CD14-positive monocyte (primary cell): Measurements from ENCODE around the gene PRAF2. TPM values are rescaled to one million over a fixed set of nuclear protein-coding genes. Genes with fewer than 3 reads are reported as not detected.

Experiments
- DNase-seq, 3 donors: peaks; one replicate each; pipeline ENCODE4 v3.0.0-alpha.2; 2011 to 2022
- H2AFZ ChIP-seq: 2 replicates; pipeline ENCODE4 v1.6.0; 2012; ENCODE audit warnings: mild to moderate bottlenecking, low read depth, low read length, inconsistent platforms; ENCODE audit not compliant: insufficient read depth, poor library complexity, severe bottlenecking
- H3K27ac ChIP-seq, 2 donors: 1 replicate in 1 of 2; 2 replicates in 1 of 2; pipeline ENCODE4 v1.5.1; 2012 to 2013; ENCODE audit warnings: low read length in 2 of 2, control low read depth in 1 of 2, inconsistent platforms in 1 of 2, low read depth in 1 of 2, mild to moderate bottlenecking in 1 of 2
- H3K27me3 ChIP-seq, 2 donors: one replicate each; pipeline versions ENCODE4 v1.6.0 to v1.6.1; 2011 to 2013; ENCODE audit warnings: low read length in 2 of 2; ENCODE audit not compliant: control insufficient read depth in 2 of 2, insufficient read depth in 2 of 2
- H3K36me3 ChIP-seq, 2 donors: replicated peaks in 1 of 2; 1 replicate in 1 of 2; 2 replicates in 1 of 2; pipeline versions ENCODE4 v1.5.1 to v1.6.1; 2012 to 2013; ENCODE audit warnings: low read length in 2 of 2, control low read depth in 1 of 2, inconsistent platforms in 1 of 2, mild to moderate bottlenecking in 1 of 2; ENCODE audit not compliant: insufficient read depth in 2 of 2, control insufficient read depth in 1 of 2
- H3K4me1 ChIP-seq, 2 donors: 1 replicate in 1 of 2; 2 replicates in 1 of 2; pipeline versions ENCODE4 v1.5.1 to v1.6.1; 2012 to 2013; ENCODE audit warnings: low read length in 2 of 2, control low read depth in 1 of 2, inconsistent platforms in 1 of 2, mild to moderate bottlenecking in 1 of 2, moderate library complexity in 1 of 2; ENCODE audit not compliant: insufficient read depth in 2 of 2, control insufficient read depth in 1 of 2
- H3K4me2 ChIP-seq: replicated peaks from 2 replicates; pipeline ENCODE3; 2012; ENCODE audit warnings: low read length, moderate library complexity, mild to moderate bottlenecking; ENCODE audit not compliant: poor library complexity, severe bottlenecking; ENCODE audit errors: extremely low read depth
- H3K4me3 ChIP-seq, 3 experiments: fragments of 200-600 bp in 1 of 3; sonication (generic) in 1 of 3; replicated peaks in 1 of 3; 1 replicate in 2 of 3; 2 replicates in 1 of 3; pipeline ENCODE4 v1.5.1; 2011 to 2013; ENCODE audit warnings: low read length in 3 of 3, mild to moderate bottlenecking in 3 of 3, control low read depth in 2 of 3, low read depth in 2 of 3, inconsistent platforms in 1 of 3, moderate library complexity in 1 of 3
- H3K79me2 ChIP-seq: 2 replicates; pipeline ENCODE4 v1.6.0; 2012; ENCODE audit warnings: mild to moderate bottlenecking, control low read depth, inconsistent platforms, low read length, moderate library complexity; ENCODE audit not compliant: insufficient read depth
- H3K9ac ChIP-seq: 2 replicates; pipeline ENCODE4 v1.6.0; 2017; ENCODE audit warnings: low read length, mild to moderate bottlenecking; ENCODE audit not compliant: insufficient read depth, poor library complexity, severe bottlenecking
- H3K9me3 ChIP-seq, 2 donors: replicated peaks in 1 of 2; 1 replicate in 1 of 2; 2 replicates in 1 of 2; pipeline versions ENCODE4 v1.5.1 to v1.6.1; 2012 to 2013; ENCODE audit warnings: low read length in 2 of 2, control low read depth in 1 of 2; ENCODE audit not compliant: control insufficient read depth in 1 of 2, insufficient read depth in 1 of 2
- H4K20me1 ChIP-seq: 2 replicates; pipeline ENCODE4 v1.6.0; 2012; ENCODE audit warnings: mild to moderate bottlenecking, low read length, control low read depth, moderate library complexity; ENCODE audit not compliant: insufficient read depth
- H3K27ac Mint-ChIP-seq, 7 donors: one replicate each; pipeline ENCODE4 v1.8.0; 2020; ENCODE audit warnings: mild to moderate bottlenecking in 7 of 7, mixed read lengths in 7 of 7, moderate library complexity in 6 of 7, inconsistent platforms in 2 of 7
- H3K27me3 Mint-ChIP-seq, 3 donors: one replicate each; pipeline ENCODE4 v1.8.0; 2021 to 2022; ENCODE audit warnings: low read depth in 3 of 3, mild to moderate bottlenecking in 3 of 3, mixed read lengths in 3 of 3, moderate library complexity in 3 of 3, inconsistent platforms in 1 of 3
- H3K36me3 Mint-ChIP-seq, 2 donors: one replicate each; pipeline ENCODE4 v1.8.0; 2020; ENCODE audit warnings: mixed read lengths in 2 of 2, inconsistent platforms in 1 of 2, mild to moderate bottlenecking in 1 of 2
- H3K4me1 Mint-ChIP-seq: one replicate; pipeline ENCODE4 v1.8.0; 2020; ENCODE audit warnings: mild to moderate bottlenecking, mixed read lengths
- H3K4me3 Mint-ChIP-seq, 2 donors: one replicate each; pipeline ENCODE4 v1.8.0; 2020; ENCODE audit warnings: mild to moderate bottlenecking in 2 of 2, mixed read lengths in 2 of 2, moderate library complexity in 1 of 2
- H3K9me3 Mint-ChIP-seq, 7 donors: one replicate each; pipeline ENCODE4 v1.8.0; 2020 to 2022; ENCODE audit warnings: mixed read lengths in 7 of 7, mild to moderate bottlenecking in 6 of 7, moderate library complexity in 6 of 7, inconsistent platforms in 2 of 7
- WGBS: methylation state at CpG from one replicate; pipeline ENCODE4 v1.1.5; 2013; ENCODE audit warnings: missing lambda C conversion rate; ENCODE audit not compliant: insufficient coverage; 5-methylcytosine and 5-hydroxymethylcytosine counted together
- intact Hi-C, 2 donors: fragments of 100-400 bp; cut with micrococcal nuclease; formaldehyde crosslinking; loops; one replicate each; pipeline versions ENCODE4 v1.15.0 to v1.15.1; 2023
- polyA plus RNA-seq, 3 donors: library from polyadenylated mRNA; depleted of rRNA in 1 of 3; unstranded in 2 of 3; stranded (reverse) in 1 of 3; fragments of 300-500 nt in 2 of 3; fragments of >200 nt in 1 of 3; fragmentation: Illumina TruSeq in 2 of 3; gene quantifications; 1 replicate in 2 of 3; 2 replicates in 1 of 3; pipeline ENCODE4 v1.2.3, GENCODE V29; 2012 to 2021
- TF ChIP-seq, protein P1 (sequence below): fragments of 200-600 bp; IDR thresholded peaks from one replicate; pipeline ENCODE4 v1.8.0; 2022; ENCODE audit warnings: antibody characterized with exemption, mild to moderate bottlenecking

Gene PRAF2
- polyA plus RNA-seq, 3 donors = 4.1 to 7.9 (median 5.5) TPM

DNA sequence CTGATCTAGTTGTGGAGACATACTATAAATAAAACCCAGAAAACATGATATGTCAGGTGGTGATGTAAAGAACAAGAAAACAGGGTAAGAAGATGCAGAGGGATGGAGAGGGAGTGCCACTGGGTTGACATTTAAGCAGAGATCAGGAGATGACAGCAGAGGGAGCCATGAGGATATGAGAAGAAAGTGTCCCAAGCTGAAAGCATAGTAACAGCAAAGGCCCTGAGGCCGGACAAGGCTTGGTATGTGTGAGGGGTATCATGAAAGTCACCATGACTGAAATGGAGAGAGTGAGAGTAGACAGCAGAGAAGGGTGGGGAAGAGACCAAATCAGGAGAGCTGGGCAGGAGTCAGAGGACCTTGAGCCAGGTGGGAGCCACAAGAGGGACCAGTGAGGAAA lies 46.3 kb upstream of the PRAF2 start:
- 100% methylated on average over 1 of the region's 1 CpG for WGBS
- no peak overlapping the region for H3K4me3 ChIP-seq
- no peak overlapping the region for H3K4me2 ChIP-seq
- Mint-ChIP-seq H3K27ac (peak overlapping the region in 2 of 7 donors; percentile 15 to 55), H3K4me3 (no peak overlapping the region), H3K9me3 (peaks cover 0 to 9% (median 6%) of the 10 kb centered on the region in 7 donors), H3K27me3 (peaks cover 0 to 12% (median 2%) of the 10 kb centered on the region in 3 donors), H3K36me3 (peaks cover 44 to 52% of the 10 kb centered on the region in 2 donors), H3K4me1 (peaks cover 9% of the 10 kb centered on the region)
- H3K27ac ChIP-seq = no peak overlapping the region
- TF ChIP-seq, protein P1, sequence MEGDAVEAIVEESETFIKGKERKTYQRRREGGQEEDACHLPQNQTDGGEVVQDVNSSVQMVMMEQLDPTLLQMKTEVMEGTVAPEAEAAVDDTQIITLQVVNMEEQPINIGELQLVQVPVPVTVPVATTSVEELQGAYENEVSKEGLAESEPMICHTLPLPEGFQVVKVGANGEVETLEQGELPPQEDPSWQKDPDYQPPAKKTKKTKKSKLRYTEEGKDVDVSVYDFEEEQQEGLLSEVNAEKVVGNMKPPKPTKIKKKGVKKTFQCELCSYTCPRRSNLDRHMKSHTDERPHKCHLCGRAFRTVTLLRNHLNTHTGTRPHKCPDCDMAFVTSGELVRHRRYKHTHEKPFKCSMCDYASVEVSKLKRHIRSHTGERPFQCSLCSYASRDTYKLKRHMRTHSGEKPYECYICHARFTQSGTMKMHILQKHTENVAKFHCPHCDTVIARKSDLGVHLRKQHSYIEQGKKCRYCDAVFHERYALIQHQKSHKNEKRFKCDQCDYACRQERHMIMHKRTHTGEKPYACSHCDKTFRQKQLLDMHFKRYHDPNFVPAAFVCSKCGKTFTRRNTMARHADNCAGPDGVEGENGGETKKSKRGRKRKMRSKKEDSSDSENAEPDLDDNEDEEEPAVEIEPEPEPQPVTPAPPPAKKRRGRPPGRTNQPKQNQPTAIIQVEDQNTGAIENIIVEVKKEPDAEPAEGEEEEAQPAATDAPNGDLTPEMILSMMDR = no peak
- no peaks in the 10 kb centered on the region for H3K27me3 ChIP-seq
- no peak overlapping the region for H3K9ac ChIP-seq
- H3K79me2 ChIP-seq = peaks cover 14% of the 10 kb centered on the region
- H3K9me3 ChIP-seq = no peaks in the 10 kb centered on the region
- H3K4me1 ChIP-seq = peaks cover 10 to 12% of the 10 kb centered on the region in 2 donors
- no peaks in the 10 kb centered on the region for H4K20me1 ChIP-seq
- intact Hi-C loops = loop anchor here (5.0 kb wide), 1 partner anchor 42 kb away; the partner anchor contains the start of gene MAGIX (in 2 of the 2)
- H2AFZ ChIP-seq = no peak overlapping the region
- H3K36me3 ChIP-seq = peaks cover 40 to 57% of the 10 kb centered on the region in 2 donors
- DNase-seq = no peak

DNA sequence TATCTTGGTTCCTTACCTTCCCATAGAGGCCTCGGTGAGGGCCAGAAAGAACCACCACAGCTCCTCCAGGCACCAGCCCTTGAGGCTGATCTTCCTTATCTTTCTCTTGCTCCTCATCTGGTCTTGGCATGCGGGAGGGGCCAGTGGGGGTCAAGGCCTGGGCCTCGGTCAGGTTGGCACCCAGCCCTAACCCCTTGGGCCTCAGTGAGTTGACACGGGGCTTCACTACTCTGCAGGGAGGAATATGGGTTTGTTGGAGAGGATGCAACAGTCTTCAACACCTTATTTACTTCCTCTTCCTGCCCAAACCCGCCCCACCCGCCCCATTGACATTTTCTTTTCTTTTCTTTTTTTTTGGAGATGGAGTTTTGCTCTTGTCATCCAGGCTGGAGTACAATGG lies 43.8 kb upstream of the PRAF2 start:
- Mint-ChIP-seq H3K9me3 (peaks cover 0 to 5% (median 0%) of the 10 kb centered on the region in 7 donors), H3K36me3 (peaks cover 56 to 72% of the 10 kb centered on the region in 2 donors), H3K27ac (peak overlapping the region in 1 of 7 donors; percentile 70), H3K4me3 (no peak overlapping the region), H3K4me1 (peaks cover 3% of the 10 kb centered on the region), H3K27me3 (peaks cover 0 to 10% (median 0%) of the 10 kb centered on the region in 3 donors)
- TF ChIP-seq, protein P1 = no peak
- H3K27ac ChIP-seq = no peak overlapping the region
- no peak overlapping the region for H3K4me2 ChIP-seq
- no peaks in the 10 kb centered on the region for H3K9me3 ChIP-seq
- peaks cover 2 to 4% of the 10 kb centered on the region in 2 donors for H3K4me1 ChIP-seq
- DNase-seq = no peak
- intact Hi-C loops = no loop called here
- no peak overlapping the region for H2AFZ ChIP-seq
- H3K27me3 ChIP-seq = no peaks in the 10 kb centered on the region
- no CpG with 5 or more reads among the region's 6 CpGs for WGBS
- no peak overlapping the region for H3K4me3 ChIP-seq
- H3K79me2 ChIP-seq = peaks cover 4% of the 10 kb centered on the region
- peaks cover 57 to 77% of the 10 kb centered on the region in 2 donors for H3K36me3 ChIP-seq
- H4K20me1 ChIP-seq = no peaks in the 10 kb centered on the region
- no peak overlapping the region for H3K9ac ChIP-seq
